Measurements from ENCODE around the gene ATXN2. TPM values are rescaled to one million over a fixed set of nuclear protein-coding genes. Genes with fewer than 3 reads are reported as not detected.
"Not testable (repeated sequence)": the region's sequence is repeated elsewhere in the genome, so short reads cannot be mapped to it uniquely, and the experiment has no call there.

The ATXN2 gene
- total RNA-seq, 1 donor from 2014 or later, result 42.8 TPM

GRCh38 chr12:111628505-111629260 is 29.6 kb upstream of the ATXN2 start:
- H3K36me3 ChIP-seq (ENCODE audit: control insufficient read depth in 3 of 3, insufficient read depth in 3 of 3, low read length in 3 of 3), result no peaks in the 10 kb centered on the region
- no peaks in the 10 kb centered on the region for H3K4me1 ChIP-seq (ENCODE audit: control insufficient read depth in 3 of 3, insufficient read depth in 3 of 3, low read length in 3 of 3)
- no peak overlapping the region for H3K9ac ChIP-seq (ENCODE audit: low read depth in 1 of 3, low read length in 3 of 3)
- no peak overlapping the region for H3K4me3 ChIP-seq (ENCODE audit: low read length in 3 of 3)
- H3K27ac ChIP-seq (ENCODE audit: low read depth, low read length), result no peak overlapping the region
- no peaks in the 10 kb centered on the region for H3K9me3 ChIP-seq (ENCODE audit: control insufficient read depth in 3 of 3, low read length in 3 of 3)
- no peaks in the 10 kb centered on the region for H3K27me3 ChIP-seq (ENCODE audit: control insufficient read depth in 3 of 3, insufficient read depth in 3 of 3, low read length in 3 of 3)

DNA sequence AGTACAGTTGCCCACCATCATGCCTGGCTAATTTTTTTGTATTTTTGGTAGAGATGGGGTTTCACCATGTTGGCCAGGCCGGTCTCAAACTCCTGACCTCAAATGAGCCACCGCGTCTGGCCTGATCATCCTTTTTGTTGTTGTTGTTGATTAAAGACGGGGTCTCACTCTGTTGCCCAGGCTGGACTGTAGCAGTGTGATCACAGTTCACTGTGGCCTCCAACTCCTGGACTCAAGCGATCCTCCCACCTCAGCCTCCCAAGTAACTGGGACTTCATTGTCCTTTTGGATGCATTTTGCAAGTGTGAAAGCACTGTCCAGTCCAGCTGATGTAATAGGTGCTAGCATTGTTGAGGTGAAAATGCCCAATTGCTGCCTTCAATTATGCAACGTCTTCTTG is 27.1 kb upstream of the ATXN2 start:
- H3K27me3 ChIP-seq (ENCODE audit: control insufficient read depth in 3 of 3, insufficient read depth in 3 of 3, low read length in 3 of 3), result no peaks in the 10 kb centered on the region
- no peak overlapping the region for H3K4me3 ChIP-seq (ENCODE audit: low read length in 3 of 3)

DNA sequence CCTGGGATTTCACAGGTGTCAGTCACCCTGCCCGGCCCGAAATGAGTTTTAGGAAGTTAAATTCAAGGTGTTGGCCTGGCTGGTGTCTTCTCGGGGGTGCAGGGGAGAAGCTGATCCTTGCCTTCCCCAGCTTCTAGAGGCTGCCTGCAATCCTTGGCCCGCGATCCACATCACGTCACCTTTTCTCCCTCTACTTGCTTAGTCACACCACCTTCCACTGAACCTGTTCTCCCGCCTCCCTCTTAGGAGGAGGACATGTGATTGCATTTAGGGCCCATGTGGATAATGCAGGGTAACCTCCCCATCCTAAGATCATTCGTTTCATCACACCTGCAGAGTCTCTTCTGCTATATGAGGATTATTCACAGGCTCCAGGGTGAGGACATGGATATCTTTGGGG is 25.4 kb upstream of the ATXN2 start:
- H3K36me3 ChIP-seq (ENCODE audit: control insufficient read depth in 3 of 3, insufficient read depth in 3 of 3, low read length in 3 of 3), result no peaks in the 10 kb centered on the region
- H3K4me3 ChIP-seq (ENCODE audit: low read length in 3 of 3), result no peak overlapping the region
- H3K9me3 ChIP-seq (ENCODE audit: control insufficient read depth in 3 of 3, low read length in 3 of 3), result no peaks in the 10 kb centered on the region
- H3K4me1 ChIP-seq (ENCODE audit: control insufficient read depth in 3 of 3, insufficient read depth in 3 of 3, low read length in 3 of 3), result no peaks in the 10 kb centered on the region
- no peaks in the 10 kb centered on the region for H3K27me3 ChIP-seq (ENCODE audit: control insufficient read depth in 3 of 3, insufficient read depth in 3 of 3, low read length in 3 of 3)
- H3K27ac ChIP-seq (ENCODE audit: low read depth, low read length), result no peak overlapping the region
- no peak overlapping the region for H3K9ac ChIP-seq (ENCODE audit: low read depth in 1 of 3, low read length in 3 of 3)

More for the DNA sequence above, 27.1 kb upstream of the ATXN2 start:
- H3K36me3 ChIP-seq (ENCODE audit: control insufficient read depth in 3 of 3, insufficient read depth in 3 of 3, low read length in 3 of 3), result no peaks in the 10 kb centered on the region
- H3K9me3 ChIP-seq (ENCODE audit: control insufficient read depth in 3 of 3, low read length in 3 of 3), result no peaks in the 10 kb centered on the region
- H3K4me1 ChIP-seq (ENCODE audit: control insufficient read depth in 3 of 3, insufficient read depth in 3 of 3, low read length in 3 of 3), result no peaks in the 10 kb centered on the region
- no peak overlapping the region for H3K27ac ChIP-seq (ENCODE audit: low read depth, low read length)
- H3K9ac ChIP-seq (ENCODE audit: low read depth in 1 of 3, low read length in 3 of 3), result no peak overlapping the region

GRCh38 chr12:111617841-111618240 is 18.7 kb upstream of the ATXN2 start:
- not testable (repeated sequence) for H3K9me3 ChIP-seq (ENCODE audit: control insufficient read depth in 3 of 3, low read length in 3 of 3); H3K27me3 ChIP-seq (ENCODE audit: control insufficient read depth in 3 of 3, insufficient read depth in 3 of 3, low read length in 3 of 3); H3K4me1 ChIP-seq (ENCODE audit: control insufficient read depth in 3 of 3, insufficient read depth in 3 of 3, low read length in 3 of 3); H3K27ac ChIP-seq (ENCODE audit: low read depth, low read length); H3K4me3 ChIP-seq (ENCODE audit: low read length in 3 of 3); H3K9ac ChIP-seq (ENCODE audit: low read depth in 1 of 3, low read length in 3 of 3); H3K36me3 ChIP-seq (ENCODE audit: control insufficient read depth in 3 of 3, insufficient read depth in 3 of 3, low read length in 3 of 3)

- Histone ChIP-seq H3K27ac (ENCODE audit: low read depth, low read length) (no peak overlapping the region), H3K4me1 (ENCODE audit: control insufficient read depth in 3 of 3, insufficient read depth in 3 of 3, low read length in 3 of 3) (no peaks in the 10 kb centered on the region)
These were observed 17.1 kb upstream of the ATXN2 start for GRCh38 chr12:111616177-111616623.

GRCh38 chr12:111607239-111607638 is 8.1 kb upstream of the ATXN2 start:
- Histone ChIP-seq H3K9ac (ENCODE audit: low read depth in 1 of 3, low read length in 3 of 3) (no peak overlapping the region), H3K9me3 (ENCODE audit: control insufficient read depth in 3 of 3, low read length in 3 of 3) (no peaks in the 10 kb centered on the region), H3K27me3 (ENCODE audit: control insufficient read depth in 3 of 3, insufficient read depth in 3 of 3, low read length in 3 of 3) (no peaks in the 10 kb centered on the region), H3K4me3 (ENCODE audit: low read length in 3 of 3) (no peak overlapping the region), H3K27ac (ENCODE audit: low read depth, low read length) (no peak overlapping the region), H3K36me3 (ENCODE audit: control insufficient read depth in 3 of 3, insufficient read depth in 3 of 3, low read length in 3 of 3) (no peaks in the 10 kb centered on the region), H3K4me1 (ENCODE audit: control insufficient read depth in 3 of 3, insufficient read depth in 3 of 3, low read length in 3 of 3) (no peaks in the 10 kb centered on the region)

More at GRCh38 chr12:111616177-111616623, 17.1 kb upstream of the ATXN2 start:
- no peak overlapping the region for H3K4me3 ChIP-seq (ENCODE audit: low read length in 3 of 3)
- no peak overlapping the region for H3K9ac ChIP-seq (ENCODE audit: low read depth in 1 of 3, low read length in 3 of 3)
- no peaks in the 10 kb centered on the region for H3K36me3 ChIP-seq (ENCODE audit: control insufficient read depth in 3 of 3, insufficient read depth in 3 of 3, low read length in 3 of 3)
- no peaks in the 10 kb centered on the region for H3K27me3 ChIP-seq (ENCODE audit: control insufficient read depth in 3 of 3, insufficient read depth in 3 of 3, low read length in 3 of 3)
- no peaks in the 10 kb centered on the region for H3K9me3 ChIP-seq (ENCODE audit: control insufficient read depth in 3 of 3, low read length in 3 of 3)

DNA sequence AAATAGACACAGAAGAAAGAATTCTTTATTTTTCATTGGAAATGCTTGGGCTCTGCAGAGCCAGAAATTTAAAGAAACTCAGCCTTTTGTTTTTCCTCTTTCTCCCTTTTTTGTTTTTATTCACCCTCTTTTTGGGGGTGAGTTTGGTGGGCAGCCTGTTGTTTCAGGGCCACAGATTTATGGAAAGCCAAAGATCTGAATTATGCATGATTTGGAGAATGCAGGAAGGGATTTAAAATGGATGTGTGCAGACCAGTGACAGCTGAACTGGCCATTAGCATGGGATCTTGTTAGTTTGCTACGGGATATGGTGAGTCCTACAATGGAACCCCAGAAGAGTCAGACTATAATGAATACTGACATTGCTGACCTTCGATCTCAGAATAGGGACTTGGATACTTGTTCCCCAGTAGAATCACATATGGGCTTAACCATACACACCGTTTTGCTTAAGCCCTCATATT is 7.7 kb upstream of the ATXN2 start:
- no peak overlapping the region for H3K4me3 ChIP-seq (ENCODE audit: low read length in 3 of 3)
- no peaks in the 10 kb centered on the region for H3K9me3 ChIP-seq (ENCODE audit: control insufficient read depth in 3 of 3, low read length in 3 of 3)
- H3K27ac ChIP-seq (ENCODE audit: low read depth, low read length), result no peak overlapping the region
- no peaks in the 10 kb centered on the region for H3K4me1 ChIP-seq (ENCODE audit: control insufficient read depth in 3 of 3, insufficient read depth in 3 of 3, low read length in 3 of 3)
- H3K36me3 ChIP-seq (ENCODE audit: control insufficient read depth in 3 of 3, insufficient read depth in 3 of 3, low read length in 3 of 3), result no peaks in the 10 kb centered on the region
- no peaks in the 10 kb centered on the region for H3K27me3 ChIP-seq (ENCODE audit: control insufficient read depth in 3 of 3, insufficient read depth in 3 of 3, low read length in 3 of 3)
- no peak overlapping the region for H3K9ac ChIP-seq (ENCODE audit: low read depth in 1 of 3, low read length in 3 of 3)

- H3K27ac ChIP-seq (ENCODE audit: low read depth, low read length), result no peak overlapping the region
- no peak overlapping the region for H3K9ac ChIP-seq (ENCODE audit: low read depth in 1 of 3, low read length in 3 of 3)
- no peak overlapping the region for H3K4me3 ChIP-seq (ENCODE audit: low read length in 3 of 3)
- no peaks in the 10 kb centered on the region for H3K27me3 ChIP-seq (ENCODE audit: control insufficient read depth in 3 of 3, insufficient read depth in 3 of 3, low read length in 3 of 3)
- H3K9me3 ChIP-seq (ENCODE audit: control insufficient read depth in 3 of 3, low read length in 3 of 3), result no peaks in the 10 kb centered on the region
- H3K4me1 ChIP-seq (ENCODE audit: control insufficient read depth in 3 of 3, insufficient read depth in 3 of 3, low read length in 3 of 3), result no peaks in the 10 kb centered on the region
- H3K36me3 ChIP-seq (ENCODE audit: control insufficient read depth in 3 of 3, insufficient read depth in 3 of 3, low read length in 3 of 3), result no peaks in the 10 kb centered on the region
These were observed 7.0 kb upstream of the ATXN2 start for GRCh38 chr12:111605911-111606766.

GRCh38 chr12:111602857-111603256 is 3.7 kb upstream of the ATXN2 start:
- H3K9me3 ChIP-seq (ENCODE audit: control insufficient read depth in 3 of 3, low read length in 3 of 3); H3K4me3 ChIP-seq (ENCODE audit: low read length in 3 of 3); H3K9ac ChIP-seq (ENCODE audit: low read depth in 1 of 3, low read length in 3 of 3); H3K36me3 ChIP-seq (ENCODE audit: control insufficient read depth in 3 of 3, insufficient read depth in 3 of 3, low read length in 3 of 3); H3K27ac ChIP-seq (ENCODE audit: low read depth, low read length); H3K4me1 ChIP-seq (ENCODE audit: control insufficient read depth in 3 of 3, insufficient read depth in 3 of 3, low read length in 3 of 3); H3K27me3 ChIP-seq (ENCODE audit: control insufficient read depth in 3 of 3, insufficient read depth in 3 of 3, low read length in 3 of 3): not testable (repeated sequence)

- no peak overlapping the region for H3K9ac ChIP-seq (ENCODE audit: low read depth in 1 of 3, low read length in 3 of 3)
- no peak overlapping the region for H3K4me3 ChIP-seq (ENCODE audit: low read length in 3 of 3)
- no peaks in the 10 kb centered on the region for H3K9me3 ChIP-seq (ENCODE audit: control insufficient read depth in 3 of 3, low read length in 3 of 3)
- no peak overlapping the region for H3K27ac ChIP-seq (ENCODE audit: low read depth, low read length)
- H3K36me3 ChIP-seq (ENCODE audit: control insufficient read depth in 3 of 3, insufficient read depth in 3 of 3, low read length in 3 of 3), result no peaks in the 10 kb centered on the region
- H3K4me1 ChIP-seq (ENCODE audit: control insufficient read depth in 3 of 3, insufficient read depth in 3 of 3, low read length in 3 of 3), result peaks cover 2 to 10% (median 9%) of the 10 kb centered on the region in 3 donors
- no peaks in the 10 kb centered on the region for H3K27me3 ChIP-seq (ENCODE audit: control insufficient read depth in 3 of 3, insufficient read depth in 3 of 3, low read length in 3 of 3)
These were observed 3.2 kb upstream of the ATXN2 start for GRCh38 chr12:111602348-111602747.
